ENCODE results near the gene TACR2.

TACR2 gene

DNA sequence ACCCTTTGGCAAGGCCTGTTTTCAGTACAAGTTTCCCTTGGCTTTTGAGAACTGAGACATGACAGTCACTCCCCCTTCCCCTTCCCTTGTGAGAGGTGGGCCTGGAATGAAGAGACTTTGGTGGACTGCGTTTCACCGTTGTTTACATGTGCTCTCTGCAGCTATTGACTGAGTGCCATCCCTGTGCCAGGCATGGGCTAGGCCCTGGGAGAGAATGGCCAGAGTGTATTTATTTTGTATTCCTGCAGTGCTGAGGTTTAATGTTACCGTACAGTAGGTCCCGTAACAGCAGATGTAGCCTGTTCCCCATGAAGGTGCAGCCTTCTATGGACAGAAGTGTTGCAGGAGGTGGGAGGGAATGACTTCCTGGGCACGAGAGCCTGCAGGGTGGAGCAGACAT is 50.0 kb downstream of the TACR2 start:
- no peak for DNase-seq

DNA sequence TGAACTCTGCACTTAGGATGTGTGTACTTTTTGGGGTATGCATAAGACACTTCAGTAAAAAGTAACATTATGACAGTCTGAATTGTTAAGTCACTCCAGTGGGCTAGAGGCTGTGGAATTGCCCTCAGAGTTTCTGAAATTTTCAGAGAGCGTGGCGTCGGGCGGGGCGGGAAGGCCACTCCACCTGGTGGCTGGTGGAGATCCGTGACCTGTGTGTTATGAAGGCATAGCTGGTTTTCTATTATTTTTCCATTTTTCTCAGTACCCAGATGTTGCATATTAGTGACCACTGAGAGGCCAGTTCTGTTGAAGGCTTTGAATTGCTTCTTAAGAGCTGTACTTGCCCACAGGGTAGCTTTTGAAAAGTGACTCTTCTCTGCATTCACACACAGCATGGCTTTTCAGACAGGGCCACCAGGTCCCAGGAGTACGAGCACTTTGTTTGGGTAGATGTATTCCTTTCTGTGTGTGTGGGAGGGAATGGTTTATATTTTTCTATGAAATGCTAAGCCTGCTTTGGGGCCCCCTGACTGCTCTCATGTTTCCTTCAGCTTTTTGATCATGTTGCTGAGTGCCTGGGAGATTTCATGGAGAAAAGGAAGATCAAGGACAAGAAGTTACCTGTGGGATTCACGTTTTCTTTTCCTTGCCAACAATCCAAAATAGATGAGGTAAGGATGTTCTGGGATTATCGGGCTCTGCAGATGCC is 52.3 kb downstream of the TACR2 start:
- DNase-seq, result no peak

GRCh38 chr10:69363666-69364065 is 53.1 kb downstream of the TACR2 start:
- no peak for DNase-seq

DNA sequence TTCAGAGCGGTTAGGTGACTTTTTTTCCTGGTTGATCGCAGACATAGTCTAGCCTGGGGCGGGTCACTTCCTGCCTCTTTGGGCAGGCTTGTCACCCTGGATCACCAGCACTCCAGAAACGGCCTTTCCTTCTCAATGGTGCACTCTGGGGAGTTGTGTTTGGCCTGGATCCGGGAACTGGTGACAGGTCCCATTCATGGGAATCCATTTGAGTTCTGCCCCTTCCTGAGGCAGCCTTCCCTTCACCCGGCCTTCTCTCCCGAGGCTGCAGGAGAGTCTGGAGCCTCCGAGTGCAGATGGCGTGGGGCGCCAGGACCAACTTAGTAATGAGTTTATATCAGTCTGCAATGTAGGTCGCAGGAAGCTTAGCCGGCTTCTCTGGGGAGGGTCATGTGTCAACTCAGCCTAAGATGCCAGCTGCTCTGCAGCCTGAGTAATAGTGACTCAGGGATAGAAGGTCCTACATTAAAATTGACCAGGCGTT is 54.2 kb downstream of the TACR2 start:
- no peak for DNase-seq

DNA sequence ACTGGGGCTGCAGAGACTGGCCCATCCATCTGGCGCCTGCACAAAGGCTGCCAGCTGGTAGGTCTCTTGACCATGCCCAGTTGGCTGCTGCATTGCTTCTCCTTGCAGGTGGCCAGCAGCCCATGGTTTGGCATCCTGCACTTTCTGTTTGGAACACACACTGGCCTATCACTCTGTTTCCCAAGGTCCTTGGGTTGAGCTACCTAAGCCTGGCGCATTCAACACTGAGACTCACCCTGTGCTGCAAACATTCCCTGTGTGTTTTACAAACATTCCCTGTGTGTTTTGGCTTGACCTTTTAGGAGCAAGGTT is 55.5 kb downstream of the TACR2 start:
- DNase-seq, result no peak

DNA sequence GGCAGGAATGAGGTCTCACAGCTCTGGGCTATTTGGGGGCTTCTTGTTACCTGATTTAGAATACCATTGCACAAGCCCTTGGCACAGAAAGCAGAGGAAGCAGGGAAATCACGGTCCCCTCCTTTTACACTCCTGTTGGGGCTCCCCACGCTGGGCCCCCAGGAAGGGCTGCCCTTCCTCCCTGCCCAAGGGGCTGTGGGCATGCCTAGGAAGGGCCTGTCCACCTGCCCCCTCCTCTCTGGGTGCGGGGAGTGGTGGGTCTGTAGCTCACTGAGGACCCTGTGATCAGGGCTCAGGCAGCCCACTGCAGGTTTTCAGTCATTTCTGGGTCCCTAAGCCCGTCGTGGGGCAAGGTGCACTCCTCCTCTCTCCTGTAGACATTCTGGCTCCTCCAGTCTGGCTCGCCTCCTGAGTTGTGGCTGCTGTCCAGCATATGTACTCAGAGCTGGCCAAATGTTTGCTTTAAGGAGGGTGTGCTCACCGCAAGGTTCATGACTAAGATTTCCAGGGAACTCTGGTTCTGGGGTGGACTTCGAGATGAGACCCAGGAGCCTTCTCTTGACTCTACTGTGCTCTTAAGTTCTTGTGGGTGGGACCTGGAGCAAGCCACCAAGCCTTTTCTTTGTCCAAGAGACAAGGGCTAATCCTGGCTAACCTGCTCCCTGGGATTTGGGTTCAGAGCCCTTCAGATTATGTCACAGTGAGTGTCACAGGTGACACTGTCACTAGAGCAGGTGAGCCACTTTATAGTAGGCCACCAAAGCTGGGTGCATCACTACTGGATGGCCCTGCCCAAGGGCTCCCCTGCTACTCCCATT is 56.0 kb downstream of the TACR2 start:
- DNase-seq, result no peak

DNA sequence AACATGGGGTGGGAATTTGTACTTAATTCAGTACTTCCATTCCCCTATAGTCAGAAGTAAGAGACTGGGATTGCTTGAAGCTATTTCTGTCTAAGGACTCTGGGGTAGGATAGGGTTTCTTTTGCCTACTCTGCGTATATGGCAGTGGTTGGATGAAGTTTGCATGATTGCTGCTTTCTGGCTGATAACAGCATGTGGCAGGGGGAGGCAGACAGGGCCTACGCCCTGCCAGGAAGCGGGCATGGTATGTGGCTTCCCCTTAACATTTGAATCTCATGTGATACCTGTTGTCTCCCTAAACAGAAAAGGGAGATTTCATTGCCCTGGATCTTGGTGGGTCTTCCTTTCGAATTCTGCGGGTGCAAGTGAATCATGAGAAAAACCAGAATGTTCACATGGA is 57.1 kb downstream of the TACR2 start:
- peak; percentile 41 for DNase-seq

DNA sequence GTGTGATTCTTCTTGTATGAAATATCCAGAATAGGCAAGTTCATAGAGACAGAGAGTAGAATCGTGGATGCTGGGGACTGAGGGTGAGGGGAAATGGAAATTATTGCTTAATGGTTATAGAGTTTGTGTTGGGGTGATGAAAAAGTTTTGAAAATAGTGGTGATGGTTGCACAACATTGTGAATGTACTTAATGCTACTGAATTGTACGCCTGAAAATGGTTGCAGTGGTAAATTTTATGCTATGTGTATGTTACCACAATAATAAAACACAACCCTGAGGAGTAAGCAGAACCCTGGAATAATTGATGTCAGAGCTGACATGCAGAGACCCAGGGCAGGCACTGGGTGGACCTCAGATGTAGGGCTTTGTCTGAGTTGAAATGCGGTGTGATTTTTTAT is 57.6 kb downstream of the TACR2 start:
- DNase-seq, result no peak

DNA sequence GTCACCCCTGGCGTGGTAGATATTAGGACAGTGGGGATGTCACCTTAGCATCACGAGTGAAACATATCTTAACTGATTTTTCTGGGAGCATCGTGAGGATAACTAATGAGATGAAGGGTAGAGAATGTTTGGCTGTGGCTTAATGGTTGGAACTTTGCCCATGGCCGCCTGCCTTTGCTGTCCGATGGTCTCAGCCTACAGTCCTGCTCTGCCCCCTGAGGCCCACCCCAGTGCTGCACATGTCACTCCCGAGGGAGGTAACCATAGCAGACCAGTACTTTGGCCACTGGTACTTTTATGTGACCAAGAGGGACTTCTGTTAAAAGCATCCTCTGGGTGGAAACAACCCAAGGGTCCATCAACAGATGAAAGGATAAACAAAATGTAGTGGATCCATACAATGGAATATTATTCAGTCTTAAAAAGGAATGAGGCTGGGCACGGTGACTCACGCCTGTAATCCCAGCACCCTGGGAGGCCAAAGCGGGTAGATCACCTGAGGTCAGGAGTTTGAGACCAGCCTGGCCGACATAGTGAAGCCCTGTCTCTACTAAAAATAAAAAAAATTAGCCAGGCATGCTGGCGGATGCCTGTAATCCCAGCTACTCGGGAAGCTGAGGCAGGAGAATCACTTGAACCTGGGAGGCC is 58.4 kb downstream of the TACR2 start:
- no peak for DNase-seq

GRCh38 chr10:69356187-69356586 is 60.5 kb downstream of the TACR2 start:
- DNase-seq, result no peak

DNA sequence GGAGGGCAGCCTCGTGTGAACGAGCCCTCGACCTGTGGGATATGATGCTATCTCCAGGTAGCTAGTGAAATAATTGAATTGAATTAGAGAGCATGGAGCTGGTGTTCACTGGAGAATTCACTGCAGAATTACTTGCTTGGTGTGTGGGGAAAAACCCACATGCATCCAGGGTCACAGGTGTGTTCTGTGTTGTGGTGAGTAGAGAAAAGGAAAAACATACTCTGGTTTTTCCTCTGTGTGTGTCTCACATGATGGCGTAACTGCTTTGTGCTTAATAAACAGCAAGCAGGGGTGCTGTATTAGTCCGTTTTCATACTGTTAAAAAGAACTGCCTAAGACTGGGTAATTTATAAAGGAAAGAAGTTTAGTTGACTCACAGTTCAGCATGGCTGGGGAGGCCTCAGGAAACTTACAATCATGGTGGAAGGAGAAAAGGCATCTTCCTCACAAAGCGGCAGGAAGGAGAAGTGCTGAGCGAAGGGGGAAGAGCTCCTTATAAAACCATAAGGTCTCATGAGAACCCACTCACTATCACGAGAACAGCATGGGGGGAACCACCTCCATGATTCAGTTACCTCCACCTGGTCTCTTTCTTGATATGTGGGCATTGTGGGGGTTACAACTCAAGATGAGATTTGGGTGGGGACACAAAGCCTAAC is 62.6 kb downstream of the TACR2 start:
- DNase-seq, result no peak

Measured in activated gamma-delta T cell treated with Interleukin-2 at 50 U/mL for 16 hours (primary cell).